GM18507 (cell line): ENCODE measurements around the gene NACA.
"Not testable (repeated sequence)": the region's sequence is repeated elsewhere in the genome, so short reads cannot be mapped to it uniquely, and the experiment has no call there.

Experiments
- DNase-seq: peaks from one replicate; pipeline ENCODE4 v3.0.0; 2011; ENCODE audit warnings: low read depth; ENCODE audit not compliant: insufficient read length; ENCODE audit errors: extremely low spot score
- FAIRE-seq: peaks from 2 replicates; lab custom pipeline; 2011; peaks lifted over from hg19 to GRCh38; lab: Jason Lieb, UNC

Gene NACA

DNA sequence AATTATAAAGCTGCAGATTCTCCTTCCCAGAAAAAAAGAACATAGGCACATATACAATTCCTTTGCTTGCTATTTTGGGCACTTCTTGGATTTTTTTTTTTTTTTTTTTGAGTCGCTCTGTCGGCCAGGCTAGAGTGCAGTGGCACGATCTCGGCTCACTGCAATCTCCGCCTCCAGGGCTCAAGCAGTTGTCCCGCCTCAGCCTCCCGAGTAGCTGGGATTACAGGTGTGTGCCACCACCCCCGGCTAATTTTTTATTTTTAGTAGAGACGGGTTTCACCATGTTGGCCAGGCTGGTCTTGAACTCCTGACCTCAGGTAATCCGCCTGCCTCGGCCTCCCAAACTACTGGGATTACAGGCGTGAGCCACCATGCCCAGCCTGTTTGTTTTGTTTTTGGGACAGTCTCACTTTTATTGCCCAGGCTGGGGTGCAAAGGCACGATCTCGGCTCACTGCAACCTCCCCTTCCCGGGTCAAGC, 1.1 kb upstream of the NACA start:
- not testable (repeated sequence) for FAIRE-seq, DNase-seq

- DNase-seq = no peak
- no peak for FAIRE-seq
Observed at GRCh38 chr12:56725723-56726102, 614 bp upstream of the NACA start.

- DNase-seq (no peak), FAIRE-seq (no peak)
Observed at GRCh38 chr12:56724701-56724971, 463 bp downstream of the NACA start.

GRCh38 chr12:56723889-56724700, 1.0 kb downstream of the NACA start:
- DNase-seq (no peak), FAIRE-seq (no peak)

- no peak for DNase-seq
- FAIRE-seq = no peak
Observed at GRCh38 chr12:56723352-56723751, 1.7 kb downstream of the NACA start.

DNA sequence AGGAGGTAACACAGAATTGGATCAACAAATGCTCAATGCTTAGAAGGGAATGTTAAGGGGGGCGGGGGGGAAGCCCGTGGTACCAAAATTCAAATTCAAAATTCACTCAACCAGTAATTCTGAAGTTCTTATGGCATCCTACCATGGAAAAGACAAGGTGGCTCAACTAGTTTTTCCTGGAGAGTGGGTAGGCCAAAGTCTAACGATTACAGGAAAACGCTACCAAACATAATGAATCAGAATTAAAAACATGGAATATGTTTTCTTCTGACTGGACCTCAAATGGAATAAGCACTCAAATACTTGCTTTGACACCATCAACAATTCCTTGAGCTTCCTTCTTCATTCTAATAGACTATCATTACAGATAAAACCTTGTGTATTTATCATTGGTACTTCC, 2.3 kb downstream of the NACA start:
- FAIRE-seq = no peak
- no peak for DNase-seq

DNA sequence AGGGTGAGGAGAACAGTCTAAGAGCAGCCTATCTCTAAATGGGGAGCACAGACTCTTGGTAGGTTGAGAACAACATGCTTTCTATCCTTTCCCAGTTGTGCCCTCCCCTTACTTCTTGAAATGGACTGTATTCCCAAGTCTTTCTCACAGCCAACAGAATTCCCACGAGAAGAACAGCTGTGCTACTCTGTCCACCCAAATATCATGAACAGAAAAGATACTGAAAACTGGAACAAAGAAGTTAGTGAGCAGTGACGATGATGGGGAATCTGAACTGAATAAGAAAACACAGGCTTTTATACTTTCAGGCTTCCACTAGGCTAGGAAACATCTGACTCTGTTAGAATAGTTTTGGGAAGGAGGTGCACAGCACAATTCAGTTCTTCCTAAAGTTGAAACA, 3.4 kb downstream of the NACA start:
- FAIRE-seq (no peak), DNase-seq (no peak)

DNA sequence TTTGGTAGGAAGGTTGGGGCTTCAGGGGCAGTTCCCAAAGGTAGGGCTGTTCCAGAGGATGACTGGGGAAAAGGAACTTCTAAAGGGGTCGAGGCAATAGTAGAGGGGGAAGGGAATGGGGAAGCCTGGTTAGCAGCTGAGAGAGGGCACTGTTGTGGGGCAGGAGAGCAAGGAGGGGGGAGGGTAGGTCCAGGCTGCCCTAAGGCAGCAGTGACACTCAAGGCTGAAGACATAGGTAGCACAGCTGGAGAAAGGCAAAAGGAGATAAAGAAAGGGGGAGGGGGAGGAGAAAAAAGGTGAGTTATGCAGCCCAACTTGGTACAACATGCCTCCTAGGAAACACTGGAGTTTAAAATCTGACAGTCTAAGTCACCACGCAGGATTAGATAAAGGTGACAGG, 3.9 kb downstream of the NACA start:
- FAIRE-seq = no peak

DNA sequence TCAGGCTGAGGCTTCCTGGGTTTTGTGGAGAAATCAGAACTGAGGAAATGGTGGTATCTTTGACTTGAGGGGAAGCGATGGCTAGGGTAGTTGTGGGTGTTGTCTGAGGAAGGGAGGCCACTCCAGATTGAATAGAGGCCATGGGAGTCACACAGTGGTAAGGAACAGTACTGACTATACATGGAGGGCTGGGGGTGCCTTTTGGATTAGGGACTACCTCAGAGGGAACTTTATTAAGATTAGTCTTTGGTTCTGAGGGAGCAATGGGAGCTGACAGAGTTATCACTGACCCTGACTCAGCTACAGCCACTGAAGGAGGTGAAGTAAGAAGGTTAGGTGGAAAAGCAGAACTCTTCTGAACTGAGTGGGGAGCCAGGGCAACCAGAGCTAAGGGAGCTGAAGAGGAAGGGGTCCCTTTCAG, 4.4 kb downstream of the NACA start:
- DNase-seq (no peak), FAIRE-seq (no peak)

More for the DNA sequence above, 3.9 kb downstream of the NACA start:
- DNase-seq = no peak

GRCh38 chr12:56719056-56719455, 6.0 kb downstream of the NACA start:
- DNase-seq = no peak
- no peak for FAIRE-seq

GRCh38 chr12:56718636-56719035, 6.5 kb downstream of the NACA start:
- DNase-seq (no peak), FAIRE-seq (no peak)

DNA sequence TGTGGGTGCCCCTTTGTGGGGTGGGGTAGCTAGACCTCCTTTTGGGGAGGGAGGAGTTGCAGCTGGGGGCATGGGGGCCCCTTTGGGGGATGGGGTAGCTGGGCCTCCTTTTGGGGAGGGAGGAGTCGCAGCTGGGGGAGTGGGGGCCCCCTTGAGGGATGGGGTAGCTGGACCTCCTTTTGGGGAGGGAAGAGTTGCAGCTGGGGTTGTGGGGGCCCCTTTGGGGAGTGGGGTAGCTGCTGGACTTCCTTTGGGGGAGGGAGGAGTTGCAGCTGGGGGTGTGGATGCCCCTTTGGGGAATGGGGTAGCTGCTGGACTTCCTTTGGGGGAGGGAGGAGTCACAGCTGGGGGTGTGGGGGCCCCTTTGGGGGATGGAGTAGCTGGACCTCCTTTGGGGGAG, 7.0 kb downstream of the NACA start:
- FAIRE-seq = no peak
- DNase-seq = no peak

DNA sequence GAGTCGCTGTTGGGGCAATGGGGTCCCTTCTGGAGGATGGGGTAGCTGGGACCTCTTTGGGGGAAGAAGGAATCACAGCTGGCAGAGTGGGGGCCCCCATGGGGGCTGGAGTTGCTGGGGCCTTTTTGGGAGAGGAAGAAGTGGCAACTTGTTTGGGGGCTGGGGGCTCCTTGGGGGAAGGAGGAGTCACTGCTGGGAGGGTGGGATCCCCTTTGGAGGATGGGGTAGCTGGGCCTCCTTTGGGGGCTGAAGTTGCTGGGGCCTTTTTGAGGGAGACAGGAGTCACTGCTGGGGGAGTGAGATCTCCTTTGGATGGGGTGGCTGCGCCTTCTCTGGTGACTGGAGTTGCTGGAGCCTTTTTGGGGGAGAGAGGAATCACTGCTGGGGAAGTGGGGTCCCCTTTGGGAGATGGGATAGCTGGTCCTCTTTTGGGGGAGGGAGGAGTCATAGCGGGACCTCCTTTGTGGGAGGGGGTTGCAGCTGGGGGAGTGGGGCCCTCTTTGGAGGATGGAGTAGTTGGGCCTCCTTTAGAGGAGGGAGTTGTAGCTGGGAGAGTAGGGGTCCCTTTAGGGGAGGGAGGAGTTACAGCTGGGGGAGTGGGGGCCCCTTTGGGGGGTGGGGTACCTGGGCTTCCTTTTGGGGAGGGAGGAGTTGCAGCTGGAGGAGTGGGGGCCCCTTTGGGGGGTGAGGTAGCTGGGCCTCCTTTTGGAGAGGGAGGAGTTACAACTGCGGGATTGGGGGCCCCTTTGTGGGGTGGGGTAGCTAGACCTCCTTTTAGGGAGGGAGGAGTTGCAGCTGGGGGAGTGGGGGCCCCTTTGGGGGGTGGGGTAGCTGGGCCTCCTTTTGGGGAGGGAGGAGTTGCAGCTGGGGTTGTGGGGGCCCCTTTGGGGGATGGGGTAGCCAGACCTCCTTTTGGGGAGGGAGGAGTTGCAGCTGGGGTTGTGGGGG, 7.9 kb downstream of the NACA start:
- FAIRE-seq = no peak
- DNase-seq = no peak

DNA sequence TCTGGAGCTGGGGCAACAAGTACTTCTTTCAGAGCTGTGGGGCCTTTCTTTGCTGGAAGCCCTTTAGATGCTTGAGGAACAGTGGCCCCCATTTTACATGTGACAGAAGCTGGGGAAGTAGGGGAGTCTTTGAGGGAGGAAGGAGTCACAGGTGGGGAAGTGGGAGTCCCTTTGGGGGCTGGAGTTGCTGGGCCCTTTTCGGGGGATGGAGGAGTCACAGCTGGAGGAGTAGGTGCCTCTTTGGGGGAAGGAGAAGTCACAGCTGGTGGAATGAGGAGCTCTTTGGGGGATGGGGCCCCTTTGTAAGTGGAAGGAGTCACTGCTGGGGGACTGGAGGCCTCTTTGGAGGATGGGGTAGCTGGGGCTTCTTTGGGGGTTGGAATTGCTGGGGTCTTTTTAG, 8.6 kb downstream of the NACA start:
- DNase-seq (no peak), FAIRE-seq (no peak)

DNA sequence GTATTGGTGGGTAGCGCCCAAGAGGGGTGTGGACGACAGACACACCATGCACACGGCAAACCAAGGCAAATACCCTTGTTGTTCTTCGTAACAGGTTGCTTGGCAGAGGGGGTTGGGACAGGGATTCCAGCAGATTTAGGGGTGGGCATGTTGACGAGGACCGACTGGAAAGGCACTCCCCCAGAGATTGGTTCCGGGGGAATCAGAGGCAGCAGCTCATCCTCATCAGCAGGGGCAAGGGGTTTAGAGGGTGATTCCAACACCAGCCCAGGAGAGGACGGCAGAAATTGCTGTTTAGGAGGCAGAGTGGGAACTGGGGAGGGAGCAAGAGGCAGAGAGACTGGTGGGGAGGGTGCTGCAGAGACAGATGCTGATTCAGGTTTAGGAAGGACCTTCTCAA, 9.3 kb downstream of the NACA start:
- no peak for FAIRE-seq
- no peak for DNase-seq

DNA sequence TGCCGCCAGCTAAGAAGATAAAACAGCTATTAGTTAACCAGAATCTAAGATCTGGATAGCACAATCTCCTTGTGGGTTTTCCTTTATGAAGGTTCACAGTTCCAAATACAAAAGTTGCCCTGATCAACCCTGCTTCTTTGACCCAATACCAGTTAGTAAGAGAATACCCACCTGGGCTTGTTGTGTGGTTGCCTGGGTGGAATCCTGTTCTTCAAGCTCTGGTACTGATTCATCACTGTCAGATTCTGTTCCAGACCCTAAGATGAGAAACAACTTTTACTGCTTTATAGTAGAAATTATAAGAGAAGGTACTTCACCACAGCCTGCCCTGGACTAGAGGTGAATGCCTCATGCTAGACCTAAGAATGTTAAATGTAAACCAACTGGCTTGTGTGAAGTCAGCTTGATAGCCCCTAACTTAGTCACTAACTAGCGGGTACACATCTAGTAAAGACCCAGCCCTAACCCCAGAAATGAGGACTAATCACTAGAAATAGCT, 10.6 kb downstream of the NACA start:
- DNase-seq (no peak), FAIRE-seq (no peak)

DNA sequence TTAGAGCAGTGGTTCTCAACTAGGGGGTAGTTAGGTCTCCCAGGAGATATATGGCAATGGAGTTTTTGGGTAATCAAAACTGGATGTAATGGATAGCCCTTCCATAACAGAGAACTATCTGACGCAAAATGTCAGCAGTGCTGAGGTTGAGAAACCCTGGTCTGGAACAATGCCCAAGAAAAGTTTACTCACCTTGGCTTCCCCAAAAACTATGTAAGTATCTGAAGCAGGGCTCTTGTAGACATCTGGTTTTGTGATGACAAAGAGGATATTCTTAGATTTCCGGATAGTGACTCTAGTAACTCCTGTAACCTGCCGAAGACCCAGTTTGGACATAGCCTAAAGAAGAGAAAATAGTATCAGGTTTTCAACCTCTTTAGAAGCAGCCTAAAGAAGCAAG, 11.8 kb downstream of the NACA start:
- FAIRE-seq = no peak
- DNase-seq = no peak

DNA sequence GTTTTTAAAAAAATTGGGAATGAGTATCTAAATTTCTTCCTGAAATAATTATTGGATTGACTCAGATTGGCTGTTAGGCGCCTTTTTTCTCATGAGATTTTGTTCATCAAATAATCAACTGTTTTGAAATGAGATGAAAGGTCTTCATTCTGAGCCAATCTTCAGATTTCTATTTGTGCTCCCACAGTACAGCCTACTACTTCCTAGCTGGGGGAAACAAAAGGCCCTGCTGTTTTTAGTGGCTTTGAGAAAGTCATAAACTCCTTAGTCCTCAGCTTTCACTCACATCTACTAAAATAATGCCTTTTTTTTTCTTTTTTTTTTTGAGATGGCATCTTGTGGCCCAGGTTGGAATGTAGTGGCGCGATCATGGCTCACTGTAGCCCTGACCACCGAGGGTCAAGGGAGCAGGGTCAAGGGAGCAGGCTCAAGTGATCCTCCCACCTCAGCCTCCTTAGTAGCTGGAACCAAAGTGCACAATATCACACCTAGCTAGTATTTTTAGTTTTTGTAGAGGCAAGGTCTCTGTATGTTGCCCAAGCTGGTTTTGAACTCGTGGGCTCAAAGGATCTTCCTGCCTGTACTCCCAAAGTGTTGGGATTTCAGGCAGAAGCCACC, 15.2 kb downstream of the NACA start:
- DNase-seq = no peak
- FAIRE-seq = no peak

DNA sequence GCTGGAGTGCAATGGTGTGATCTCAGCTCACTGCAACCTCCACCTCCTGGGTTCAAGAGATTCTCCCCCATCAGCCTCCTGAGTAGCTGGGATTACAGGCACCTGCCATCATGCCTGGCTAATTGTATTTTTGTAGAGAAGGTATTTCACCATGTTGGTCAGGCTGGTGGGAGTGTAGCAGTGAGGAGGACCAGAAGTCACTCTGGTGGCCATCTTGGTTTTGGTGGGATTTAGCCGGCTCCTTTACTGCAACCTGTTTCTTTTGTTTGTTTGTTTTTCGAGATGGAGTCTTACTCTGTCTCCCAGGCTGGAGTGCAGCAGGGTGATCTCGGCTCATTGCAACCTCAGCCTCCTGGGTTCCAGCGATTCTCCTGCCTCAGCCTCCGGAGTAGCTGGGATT, 20.6 kb downstream of the NACA start:
- not testable (repeated sequence) for DNase-seq, FAIRE-seq

DNA sequence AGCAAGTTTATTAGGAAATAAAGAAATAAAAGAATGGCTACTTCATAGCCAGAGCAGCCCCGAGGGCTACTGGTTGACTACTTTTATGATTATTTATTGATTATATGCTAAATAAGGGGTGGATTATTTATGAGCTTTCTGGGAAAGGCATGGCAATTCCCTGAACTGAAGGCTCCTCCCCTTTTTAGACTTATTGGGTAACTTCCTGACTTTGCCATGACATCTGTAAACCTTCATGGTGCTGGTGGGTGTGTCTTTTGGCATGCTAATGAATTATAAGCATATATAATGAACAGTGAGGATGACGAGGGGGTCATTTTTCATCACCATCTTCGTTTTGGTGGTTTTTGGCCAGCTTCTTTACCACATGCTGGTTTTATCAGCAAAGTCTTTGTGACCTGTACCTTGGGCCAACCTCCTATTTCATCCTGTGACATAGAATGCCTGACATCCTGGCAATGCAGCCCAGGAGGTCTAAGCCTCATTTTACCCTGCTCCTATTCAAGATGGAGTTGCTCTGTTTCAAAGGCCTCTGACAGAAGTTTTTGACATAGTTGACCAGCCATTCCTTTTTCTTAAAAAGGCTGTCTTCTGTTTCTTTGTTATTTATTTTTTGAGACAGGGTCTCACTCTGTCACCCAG, 26.0 kb downstream of the NACA start:
- no peak for DNase-seq
- no peak for FAIRE-seq
